NCI-H345 treated with DMSO at 0.1 percent for 48 hours (cell line): Measurements from ENCODE around the gene TVP23A.
"Not testable (repeated sequence)": the region's sequence is repeated elsewhere in the genome, so short reads cannot be mapped to it uniquely, and the experiment has no call there.

ENCODE experiments used
- DNase-seq: peaks from one replicate; lab custom pipeline; 2025; ENCODE audit not compliant: unreplicated experiment; lab: John Stamatoyannopoulos, UW

Gene TVP23A

DNA sequence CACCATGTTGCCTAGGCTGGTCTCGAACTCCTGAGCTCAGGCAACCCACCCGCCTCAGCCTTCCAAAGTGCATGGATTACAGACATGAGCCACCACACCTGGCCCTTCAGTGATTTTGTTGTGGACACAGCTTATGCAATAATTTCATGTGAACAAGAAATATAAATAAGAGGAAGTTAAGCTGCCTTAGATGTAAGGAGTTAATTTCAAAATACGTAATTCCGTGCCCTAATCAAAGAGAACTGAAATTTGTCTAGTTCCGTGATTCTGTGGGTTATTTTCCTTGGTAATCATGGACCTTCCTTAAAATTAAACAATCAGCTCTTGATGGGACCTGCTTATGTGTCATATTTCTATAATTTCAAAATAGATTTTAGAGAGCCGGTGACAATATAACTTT is 11.9 kb downstream of the TVP23A start:
- no peak for DNase-seq

DNA sequence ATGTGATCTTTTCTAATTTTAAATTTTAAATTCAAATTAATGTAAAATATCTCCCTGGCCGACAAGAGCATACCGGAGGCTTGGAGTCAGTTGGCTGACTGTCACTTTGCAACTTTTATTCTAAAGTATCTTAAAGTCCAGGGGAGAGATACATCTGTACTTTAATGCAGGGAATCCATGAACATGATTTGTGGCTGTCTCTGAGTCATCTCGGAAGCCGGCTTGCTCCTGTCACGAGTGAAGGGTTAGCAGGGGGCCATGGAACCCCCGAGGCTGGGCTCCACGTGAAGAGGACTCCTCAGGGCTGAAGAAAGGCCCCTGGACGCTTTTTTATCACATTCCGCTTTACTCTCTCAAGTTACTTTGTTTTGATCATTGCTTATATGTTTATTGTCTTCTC is 13.3 kb downstream of the TVP23A start:
- DNase-seq, result no peak

DNA sequence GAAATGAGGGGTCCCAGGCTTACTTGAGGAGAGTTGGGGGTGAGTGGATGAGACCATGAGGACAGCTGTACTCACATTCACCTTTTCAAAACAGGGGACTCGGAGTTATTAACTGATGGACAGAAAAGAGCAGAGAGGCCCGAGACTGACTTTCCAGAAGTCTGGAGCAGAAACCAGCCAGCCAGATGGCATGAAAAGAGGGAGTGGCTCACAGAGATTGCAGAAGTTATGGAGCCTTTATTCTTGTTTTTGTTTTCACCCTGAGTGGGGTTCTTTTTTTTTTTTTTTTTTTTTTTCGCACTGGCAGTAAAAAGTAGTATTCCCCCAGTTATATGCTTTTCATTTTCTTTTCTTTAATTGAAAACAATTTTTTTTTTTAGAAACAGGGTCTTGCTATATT is 18.9 kb downstream of the TVP23A start:
- no peak for DNase-seq

DNA sequence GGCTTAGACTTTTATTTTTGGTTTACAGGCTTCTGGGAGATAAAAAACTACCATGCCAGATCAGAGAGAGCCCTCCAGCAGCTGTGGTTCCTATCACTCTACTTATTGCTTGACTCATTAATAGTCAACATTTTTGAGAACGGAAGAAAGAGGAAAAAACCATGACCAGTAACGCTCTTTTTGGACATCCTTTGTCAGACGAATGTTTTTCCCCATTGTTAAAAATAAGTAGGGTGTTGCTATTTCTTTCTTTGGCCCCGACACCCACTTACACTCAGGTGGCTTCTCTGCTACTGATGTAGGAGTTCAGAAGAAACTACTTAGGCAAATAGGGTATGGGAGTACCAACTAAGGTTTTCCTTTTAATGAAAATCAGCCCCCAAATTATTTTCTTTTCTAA is 27.5 kb downstream of the TVP23A start:
- DNase-seq, result no peak

DNA sequence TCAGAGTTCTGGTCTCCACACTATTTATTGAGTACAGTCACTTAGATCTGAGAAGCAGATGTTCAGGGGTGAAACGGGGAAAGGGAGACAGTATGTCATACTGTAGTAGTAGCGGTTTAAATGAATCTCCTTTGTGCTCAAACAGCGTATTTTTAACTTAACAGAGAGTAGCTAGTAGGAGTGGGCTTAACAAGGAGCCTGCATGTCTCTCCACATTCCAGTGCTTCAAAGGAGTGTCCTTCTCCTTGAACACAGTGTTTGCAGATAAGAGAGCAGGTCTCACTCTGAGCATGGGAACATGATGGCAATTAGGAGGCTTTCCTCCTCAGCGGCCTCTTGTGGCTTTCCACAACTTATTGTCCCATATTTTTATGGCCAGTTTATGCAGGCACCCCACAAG is 30.0 kb downstream of the TVP23A start:
- not testable (repeated sequence) for DNase-seq

DNA sequence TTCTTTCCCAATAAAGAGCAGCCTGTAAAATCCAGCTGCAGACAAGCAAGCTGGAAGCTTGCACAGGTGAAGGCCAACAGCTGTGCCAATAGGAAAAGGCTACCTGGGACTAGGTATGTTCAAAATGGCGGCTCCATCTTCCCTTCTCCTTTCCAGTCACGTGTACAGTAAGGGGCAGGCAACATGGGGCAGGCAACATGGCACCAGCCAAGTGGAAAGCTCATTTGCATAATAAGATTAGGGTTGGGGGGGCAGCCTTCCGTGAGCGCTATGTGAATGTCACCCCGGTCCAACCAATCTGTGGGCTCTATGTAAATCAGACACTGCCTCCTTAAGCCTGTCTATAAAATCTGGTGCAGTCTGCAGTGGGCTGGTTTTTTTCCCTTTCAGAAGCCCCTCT is 31.3 kb downstream of the TVP23A start:
- no peak for DNase-seq

DNA sequence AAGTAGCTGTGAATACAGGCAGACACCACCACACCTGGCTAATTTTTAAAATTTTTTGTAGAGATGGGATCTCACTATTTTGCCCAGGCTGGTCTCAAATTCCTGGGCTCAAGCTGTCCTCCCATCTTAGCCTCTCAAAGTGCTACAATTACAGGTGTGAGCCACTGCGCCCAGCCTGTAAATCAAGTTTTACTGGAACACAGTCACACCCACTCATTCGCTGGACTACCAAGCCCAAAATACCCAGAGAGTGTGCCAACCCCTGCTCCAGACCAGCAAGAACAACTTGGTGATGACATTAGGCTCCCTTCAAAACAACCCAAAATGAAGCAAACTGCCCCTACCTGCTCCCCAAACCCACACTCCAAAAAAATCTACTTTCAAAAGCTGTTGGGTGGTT is 36.0 kb downstream of the TVP23A start:
- no peak for DNase-seq

DNA sequence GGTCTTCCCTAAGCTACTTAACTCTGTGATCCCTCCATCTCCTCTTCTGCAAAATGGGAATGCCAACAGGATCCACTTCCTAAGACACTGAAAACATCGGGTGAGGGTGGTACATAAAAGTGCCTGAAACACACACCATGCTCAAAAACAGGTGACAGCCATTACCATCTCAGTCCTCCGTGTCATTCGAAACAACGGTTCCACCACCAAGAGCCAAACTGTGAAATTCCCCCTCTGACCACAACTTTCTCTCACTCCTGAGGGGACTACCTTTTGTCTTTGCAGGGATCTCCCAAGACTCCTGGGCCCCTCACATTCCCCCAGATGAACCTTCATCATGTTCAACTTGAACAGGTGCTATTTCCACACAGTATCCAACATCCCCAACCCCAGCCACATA is 38.0 kb downstream of the TVP23A start:
- DNase-seq, result no peak

DNA sequence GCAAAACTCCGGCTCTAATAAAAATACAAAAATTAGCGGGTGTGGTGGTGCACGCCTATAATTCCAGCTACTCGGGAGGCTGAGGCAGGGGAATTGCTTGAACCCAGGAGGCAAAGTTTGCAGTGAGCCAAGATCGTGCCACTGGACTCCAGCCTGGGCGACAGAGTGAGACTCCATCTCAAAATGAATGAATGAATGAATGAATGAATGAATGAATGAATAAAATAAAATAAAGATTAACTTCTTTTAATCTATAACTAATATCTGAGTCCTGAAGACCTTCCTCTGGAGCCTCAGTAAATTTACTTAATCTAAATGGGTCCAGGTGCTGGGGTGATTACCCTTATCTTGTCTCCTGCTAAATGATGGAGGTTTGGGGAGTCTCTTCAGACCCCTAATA is 38.7 kb downstream of the TVP23A start:
- DNase-seq, result not testable (repeated sequence)

DNA sequence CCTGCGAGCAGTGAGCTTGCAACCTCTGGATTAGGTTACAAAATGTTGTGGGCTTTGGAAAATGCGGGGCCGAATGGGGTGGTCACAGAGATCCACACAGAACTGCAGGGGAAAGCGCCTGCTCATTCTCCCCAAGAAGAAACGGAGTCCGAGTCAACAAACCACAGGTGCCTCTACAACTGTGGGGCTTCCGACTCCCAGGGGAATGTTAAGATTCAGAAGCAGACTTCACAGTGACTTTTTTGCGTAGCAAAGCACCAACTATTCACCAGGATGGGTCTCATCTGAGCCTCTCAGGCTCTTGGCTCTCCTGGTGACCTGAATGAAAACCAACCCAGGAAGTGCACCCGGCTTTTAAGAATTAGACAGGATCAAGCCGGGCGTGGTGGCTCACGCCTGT is 41.2 kb downstream of the TVP23A start:
- DNase-seq, result no peak

DNA sequence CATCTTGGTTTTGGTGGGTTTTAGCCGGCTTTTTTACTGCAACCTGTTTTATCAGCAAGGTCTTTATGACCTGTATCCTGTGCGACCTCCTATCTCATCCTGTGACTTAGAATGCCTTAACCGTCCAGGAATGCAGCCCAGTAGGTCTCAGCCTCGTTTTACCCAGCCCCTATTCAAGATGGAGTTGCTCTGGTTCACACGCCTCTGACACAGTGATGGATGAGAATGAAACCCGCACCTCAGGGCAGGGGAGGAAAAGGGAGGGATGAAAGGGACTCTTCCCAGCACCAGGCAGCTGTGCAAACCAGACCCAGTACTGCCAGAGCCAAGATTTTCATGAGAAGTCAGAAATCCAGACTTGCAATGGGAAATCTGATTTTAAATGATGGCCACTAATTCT is 41.7 kb downstream of the TVP23A start:
- DNase-seq, result not testable (repeated sequence)

DNA sequence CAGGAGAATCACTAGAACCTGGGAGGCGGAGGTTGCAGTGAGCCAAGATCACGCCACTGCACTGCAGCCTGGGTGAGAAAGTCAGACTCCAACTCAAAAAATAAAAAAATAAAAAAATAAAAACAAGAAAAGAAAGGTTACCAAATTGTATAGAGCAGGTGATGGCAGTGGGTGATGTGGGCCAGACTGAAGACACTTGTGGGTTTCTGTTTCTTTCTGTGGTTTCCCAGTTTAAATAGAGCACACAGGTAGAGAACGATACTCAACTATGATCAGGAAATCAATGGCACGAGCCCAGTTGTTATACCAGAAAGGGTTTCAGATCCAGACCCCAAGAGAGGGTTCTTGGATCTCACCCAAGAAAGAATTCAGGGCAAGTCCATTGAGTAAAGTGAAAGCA is 42.3 kb downstream of the TVP23A start:
- DNase-seq, result no peak

DNA sequence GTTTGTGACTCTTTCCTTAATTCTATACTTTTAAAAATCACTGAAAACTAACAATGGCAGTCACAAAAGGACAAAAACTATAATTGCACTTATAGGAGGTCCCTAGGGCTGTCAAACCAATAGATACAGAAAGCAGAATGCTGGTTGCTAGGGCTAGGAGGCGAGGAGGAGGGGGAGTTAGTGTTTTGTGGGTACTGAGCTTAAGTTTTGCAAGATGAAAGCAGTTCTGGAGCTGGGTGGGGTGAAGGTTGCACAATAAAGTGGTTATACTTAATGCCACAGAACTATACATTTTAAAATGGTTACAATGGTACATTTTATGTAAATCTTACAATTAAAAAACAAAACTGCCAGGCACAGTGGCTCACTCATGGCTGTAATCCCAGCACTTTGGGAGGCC is 47.7 kb downstream of the TVP23A start:
- DNase-seq, result no peak

DNA sequence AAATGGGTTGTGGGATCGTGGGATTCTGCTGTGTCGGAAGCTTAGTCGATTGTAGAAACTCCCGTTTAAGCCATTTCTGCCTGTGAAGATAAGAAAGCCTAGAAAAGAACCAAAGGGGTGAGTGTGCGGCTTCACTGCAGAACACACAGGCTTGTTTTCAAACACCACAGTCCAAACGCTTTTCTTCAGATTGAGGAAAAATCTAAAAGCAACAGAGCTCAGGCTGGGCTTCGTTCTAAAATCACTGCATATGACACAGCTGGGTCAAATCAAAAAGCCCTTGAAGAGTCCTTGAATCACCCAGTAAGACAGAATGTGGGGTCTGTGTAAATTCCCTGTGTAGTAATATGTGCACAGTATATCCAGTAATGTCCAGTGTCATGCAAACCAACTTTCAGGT is 49.2 kb downstream of the TVP23A start:
- DNase-seq, result no peak

DNA sequence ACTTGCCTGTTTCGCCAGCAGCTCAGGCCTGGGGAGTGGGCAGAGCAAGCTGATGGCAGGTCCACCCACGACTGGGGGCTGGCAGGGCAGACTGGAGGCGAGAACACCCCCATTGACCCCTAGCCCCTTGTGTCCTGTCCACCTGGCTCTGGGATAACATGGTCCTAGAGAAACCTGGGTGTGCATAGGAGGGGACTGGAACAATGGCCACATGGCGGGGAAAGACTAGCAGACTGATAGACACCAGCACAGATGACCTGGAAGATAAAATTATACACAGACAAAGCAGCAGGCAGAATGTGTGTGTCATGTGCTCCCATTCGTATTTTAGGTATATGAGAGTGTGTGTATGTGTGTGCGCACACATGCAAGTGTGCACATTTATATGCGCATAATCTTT is 51.5 kb downstream of the TVP23A start:
- no peak for DNase-seq

DNA sequence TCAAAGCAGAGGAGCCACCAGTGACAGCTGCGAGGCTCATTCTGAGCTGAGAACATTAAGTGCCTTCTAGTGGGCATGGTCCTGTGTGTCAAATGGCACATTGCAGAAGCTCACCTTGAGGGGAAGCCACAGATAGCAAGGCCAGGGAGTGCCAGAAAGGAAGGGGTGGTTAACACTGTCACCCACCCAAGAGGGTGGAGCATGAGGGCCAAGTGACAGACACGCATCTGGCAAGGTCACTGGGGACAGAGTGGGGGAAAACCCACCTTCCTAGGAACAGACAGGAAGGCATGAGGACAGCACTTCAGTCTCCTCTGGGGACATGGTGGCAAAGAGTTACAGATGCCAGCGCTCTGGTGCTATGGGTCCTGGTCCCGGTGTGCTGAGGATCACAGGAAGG is 52.8 kb downstream of the TVP23A start:
- no peak for DNase-seq

DNA sequence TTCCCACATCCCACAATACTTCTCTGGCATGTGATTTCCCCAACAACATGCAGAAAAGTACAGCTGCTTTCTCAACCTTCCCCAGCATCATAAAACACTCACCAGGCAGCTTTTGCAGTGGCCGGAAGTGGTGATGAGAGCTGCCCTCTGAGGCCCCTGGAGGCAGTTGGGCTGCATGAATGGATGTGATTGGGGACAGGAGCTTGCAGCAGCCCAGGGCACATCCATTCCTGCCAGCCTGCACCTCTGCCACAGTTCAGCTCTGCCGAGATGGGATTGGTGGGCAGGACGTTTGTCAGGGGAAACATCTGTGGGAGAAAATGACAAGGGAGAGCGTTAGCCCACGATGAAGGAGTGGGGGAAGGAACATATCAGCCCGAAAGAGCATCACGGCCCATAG is 55.1 kb downstream of the TVP23A start:
- no peak for DNase-seq

DNA sequence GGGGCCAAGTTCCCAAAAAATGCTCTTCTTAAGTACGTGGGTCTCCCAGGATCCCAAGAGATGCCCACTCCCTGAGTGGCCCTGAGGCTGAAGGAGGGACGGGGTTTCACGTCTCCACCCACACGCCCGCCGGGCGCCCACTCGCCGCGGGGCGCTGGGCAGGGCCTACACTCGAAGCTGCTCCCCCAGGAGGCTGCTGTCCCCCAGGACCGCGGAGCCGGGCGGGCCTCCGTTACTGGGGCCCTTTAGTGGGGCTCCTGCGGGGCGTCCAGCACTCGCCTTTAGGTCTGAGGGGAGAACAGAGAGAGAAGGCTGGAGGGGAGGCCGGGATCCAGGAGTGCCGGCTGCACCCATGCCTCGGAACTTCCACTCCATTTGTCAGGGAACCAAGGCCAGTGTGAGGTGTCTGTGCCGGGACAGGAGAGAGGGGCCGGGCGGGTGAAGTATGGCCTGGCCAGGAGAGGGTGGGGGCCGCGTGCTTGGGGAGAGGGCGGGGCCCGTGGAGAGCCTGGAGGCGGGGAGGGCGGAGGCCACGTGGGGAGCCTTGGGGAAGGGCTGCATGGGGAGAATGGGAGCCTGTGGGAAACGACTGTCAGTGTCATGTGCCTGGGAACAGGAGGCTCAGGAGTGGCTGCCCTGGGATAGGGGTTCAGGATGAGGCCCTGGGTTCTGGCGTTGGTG is 56.1 kb downstream of the TVP23A start:
- DNase-seq, result no peak

DNA sequence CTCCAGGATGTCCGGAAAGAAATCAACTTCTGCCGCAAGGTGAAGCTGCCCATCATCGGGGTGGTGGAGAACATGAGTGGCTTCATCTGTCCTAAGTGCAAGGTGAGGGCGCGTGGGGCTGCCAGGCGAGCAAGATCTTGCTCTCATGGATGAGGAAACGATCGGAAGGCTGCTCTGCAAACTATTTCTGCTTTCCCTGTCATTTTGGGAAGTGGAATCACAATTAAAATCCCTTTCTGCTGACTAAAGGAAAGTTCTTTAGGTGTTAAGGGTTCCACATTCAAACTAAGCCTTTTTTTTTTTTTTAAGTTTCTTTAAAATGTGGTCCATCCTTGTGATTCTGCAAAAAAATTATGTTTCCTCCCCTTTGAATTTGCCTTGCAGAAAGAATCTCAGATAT is 57.2 kb downstream of the TVP23A start:
- no peak for DNase-seq

DNA sequence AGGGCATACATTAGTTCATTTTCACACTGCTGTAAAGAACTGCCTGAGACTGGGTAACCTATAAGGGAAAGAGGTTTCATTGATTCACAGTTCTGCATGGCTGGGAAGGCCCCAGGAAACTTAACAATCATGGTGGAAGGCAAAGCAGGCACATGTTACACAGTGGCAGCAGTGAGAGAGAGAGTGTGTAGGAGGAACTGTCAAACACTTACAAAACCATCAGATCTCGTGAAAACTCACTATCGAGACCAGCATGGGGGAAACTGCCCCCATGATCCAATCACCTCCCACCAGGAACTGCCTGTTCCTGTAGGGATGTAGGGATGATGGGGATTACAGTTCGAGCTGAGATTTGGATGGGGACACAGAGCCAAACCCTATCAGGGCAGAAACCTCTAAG is 57.7 kb downstream of the TVP23A start:
- no peak for DNase-seq

DNA sequence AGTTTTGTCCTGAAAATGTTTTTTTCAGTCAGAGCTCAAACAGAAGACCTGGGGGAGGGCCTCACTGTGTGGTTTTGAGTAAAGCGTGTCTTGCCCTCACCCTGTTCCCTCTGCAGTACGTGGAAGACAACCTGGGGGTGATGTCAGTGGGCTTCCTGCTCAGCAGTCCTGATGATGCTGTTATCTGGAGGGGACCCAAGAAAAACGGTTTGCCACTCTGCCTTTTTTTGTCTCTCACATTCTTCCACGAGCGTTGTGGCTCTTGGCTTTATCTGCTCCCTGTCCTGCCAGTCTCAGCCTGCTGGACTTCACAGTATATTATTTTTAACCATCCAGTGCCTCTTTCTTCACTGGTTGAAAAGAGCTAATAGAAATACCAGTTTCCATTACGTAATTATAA is 62.0 kb downstream of the TVP23A start:
- DNase-seq, result no peak

DNA sequence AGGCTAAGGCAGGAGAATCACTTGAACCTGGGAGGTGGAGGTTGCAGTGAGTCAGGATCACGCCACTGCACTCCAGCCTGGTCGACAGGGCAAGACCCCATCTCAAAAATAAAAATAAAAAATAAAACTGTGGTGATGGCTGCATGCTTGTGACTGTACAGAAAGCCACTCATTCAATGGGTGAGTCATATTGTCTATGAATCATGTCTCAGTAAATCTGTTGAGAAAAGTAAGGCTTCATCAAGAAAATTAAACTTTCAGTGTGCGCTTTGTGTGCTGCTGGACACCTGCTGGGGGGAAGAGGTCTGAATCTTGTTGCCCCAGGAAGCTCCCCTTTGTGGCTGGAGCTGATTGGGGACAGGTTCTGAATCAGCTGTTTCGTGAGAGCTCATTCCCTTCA is 63.7 kb downstream of the TVP23A start:
- no peak for DNase-seq

DNA sequence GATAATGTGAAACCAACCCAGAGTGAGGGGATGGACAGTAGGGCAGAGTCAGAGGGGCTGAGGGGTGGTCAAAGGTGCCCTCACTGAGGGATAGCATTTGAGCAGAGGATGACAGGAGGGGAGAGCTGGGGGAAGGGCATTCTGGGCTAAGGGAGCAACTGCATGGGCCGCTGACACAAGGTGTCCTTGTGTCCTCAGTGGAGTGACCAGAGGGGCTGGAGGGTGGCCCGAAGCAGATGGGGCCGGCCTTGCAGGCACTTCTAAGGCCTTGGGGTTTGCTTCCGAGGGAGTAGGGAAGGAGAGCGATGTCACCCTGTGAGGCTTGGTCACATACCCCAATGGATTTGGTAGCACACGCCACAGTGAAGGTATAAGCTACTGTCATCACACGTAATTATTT is 64.9 kb downstream of the TVP23A start:
- DNase-seq, result no peak
